ENCODE results near the gene UBA6.
A peak's percentile ranks its signal among the peaks of the same experiment; 100 is the strongest.
"Not testable (repeated sequence)": the region's sequence is repeated elsewhere in the genome, so short reads cannot be mapped to it uniquely, and the experiment has no call there.

Gene UBA6

DNA sequence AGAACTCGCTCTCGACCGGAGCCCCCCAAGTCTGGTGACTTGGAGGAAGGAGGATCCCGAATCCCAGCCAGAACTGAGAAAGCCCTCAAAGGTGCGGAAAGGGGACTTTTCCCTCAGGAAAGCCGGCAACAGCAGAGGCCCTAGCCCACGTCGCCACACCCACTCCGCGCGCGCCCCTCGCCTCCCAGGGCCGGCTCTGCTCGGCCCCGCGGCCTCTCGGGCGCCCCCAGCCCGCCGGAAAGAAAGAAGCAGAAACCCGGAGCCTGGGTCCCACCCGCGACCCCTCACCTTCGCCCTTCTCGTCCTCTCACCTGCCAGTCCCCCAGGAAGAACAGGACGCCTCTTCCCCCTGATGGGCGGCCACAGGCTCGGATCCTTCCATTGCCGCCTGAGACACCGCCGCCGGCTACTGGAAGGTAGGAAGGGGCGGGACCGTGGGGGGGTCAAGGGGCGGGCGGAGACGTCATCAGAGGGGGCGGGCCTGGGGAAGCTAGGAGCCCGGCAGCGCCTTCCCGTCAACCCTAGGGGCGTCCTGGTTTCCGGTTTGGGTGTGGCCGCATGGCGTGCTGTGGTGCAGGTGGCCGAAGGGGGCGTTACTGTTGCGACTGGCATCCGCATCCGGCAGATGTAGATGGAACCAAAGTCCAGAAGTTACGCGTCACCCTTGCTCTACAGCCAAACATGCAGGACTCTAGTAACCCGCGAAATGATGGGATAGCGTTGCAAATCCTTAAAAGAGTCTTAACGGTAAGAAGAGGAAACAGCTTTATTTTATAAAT is at the start of gene UBA6:
TSS of gene UBA6 (minus strand) at position 418 of the 779 bp plus-strand sequence. CDS start at position 382, 36 bp downstream.
- peak; percentile 98 for DNase-seq (ENCODE audit: low spot score)

DNA sequence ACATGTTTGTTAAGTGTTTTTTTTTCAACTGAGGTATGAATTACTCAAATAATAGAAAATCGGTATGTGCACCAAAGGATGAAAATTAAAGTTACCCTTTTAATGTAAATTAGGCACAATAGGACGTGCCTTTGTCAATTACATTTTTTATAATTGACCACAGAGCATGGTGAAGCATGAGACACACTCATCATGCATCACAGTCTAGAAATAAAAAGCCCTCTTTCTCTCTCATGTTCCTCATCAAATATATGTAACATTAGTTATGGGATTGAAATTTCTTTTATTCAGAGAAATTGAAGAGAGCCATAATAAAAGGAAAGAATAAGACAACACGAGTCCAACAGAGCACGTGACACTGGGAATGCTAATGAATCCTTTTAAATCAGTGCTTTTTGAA is 49.7 kb upstream of the UBA6 start:
- no peak for DNase-seq (ENCODE audit: low spot score)

GRCh38 chr4:67749286-67749685 is 48.3 kb upstream of the UBA6 start:
- DNase-seq (ENCODE audit: low spot score): no peak

GRCh38 chr4:67746797-67747495 is 46.0 kb upstream of the UBA6 start:
- peak; percentile 69 for DNase-seq (ENCODE audit: low spot score)

DNA sequence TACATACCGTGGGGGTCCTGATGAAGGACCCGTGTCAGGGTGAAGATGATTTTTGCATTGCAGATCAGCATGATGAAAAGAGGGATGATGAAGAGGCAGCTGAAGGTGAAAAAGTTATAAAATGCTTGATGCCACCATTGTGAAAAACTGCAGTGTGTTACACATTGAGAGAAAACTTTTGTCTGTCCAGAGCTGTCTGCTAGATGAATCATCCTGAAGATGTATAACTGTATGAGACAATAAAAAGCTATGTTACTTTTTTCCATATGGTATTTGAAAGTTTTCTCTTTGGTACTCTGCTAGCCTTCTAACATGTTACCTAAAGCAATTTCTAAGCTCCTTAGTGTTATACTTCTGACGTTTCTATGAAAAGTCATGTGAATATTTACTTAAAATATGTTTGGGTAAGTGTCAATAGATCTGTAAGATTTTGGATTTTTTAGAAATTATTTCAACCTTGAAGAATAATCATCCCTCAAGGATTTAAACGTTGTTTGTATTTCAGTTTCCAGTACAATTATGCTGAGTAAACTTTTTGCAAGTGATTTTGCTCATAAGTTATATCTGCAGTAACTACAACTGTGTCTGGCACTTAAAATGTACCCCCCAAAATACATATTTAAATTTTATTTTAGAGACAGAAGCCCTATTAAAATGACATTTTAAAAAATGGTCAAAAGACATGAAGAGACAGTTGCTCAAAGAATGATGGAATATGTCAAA is 43.8 kb upstream of the UBA6 start:
- DNase-seq (ENCODE audit: low spot score): peak; percentile 18

GRCh38 chr4:67743194-67743593 is 42.2 kb upstream of the UBA6 start:
- no peak for DNase-seq (ENCODE audit: low spot score)

DNA sequence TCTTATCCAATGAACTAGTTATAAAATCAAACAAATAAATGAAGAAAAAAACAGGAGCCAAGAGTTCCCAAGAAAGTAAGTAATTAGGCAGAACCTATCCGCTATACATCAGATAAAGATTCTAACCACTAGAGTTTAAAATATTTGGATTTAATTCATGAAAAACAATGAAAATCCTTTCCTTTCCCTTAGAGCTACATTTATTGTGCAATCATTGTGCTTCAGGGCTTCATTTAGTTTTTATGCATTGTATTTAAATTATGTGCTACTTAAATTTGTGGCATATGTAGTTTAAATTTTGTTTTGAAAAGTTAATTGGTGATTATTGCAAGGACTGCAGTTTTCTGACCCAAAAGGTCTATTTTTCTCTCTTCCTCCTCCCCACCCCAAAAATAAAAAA is 35.3 kb upstream of the UBA6 start:
- no peak for DNase-seq (ENCODE audit: low spot score)

GRCh38 chr4:67735325-67735724 is 34.4 kb upstream of the UBA6 start:
- no peak for DNase-seq (ENCODE audit: low spot score)

- DNase-seq (ENCODE audit: low spot score): not testable (repeated sequence)
These were observed 29.6 kb upstream of the UBA6 start for GRCh38 chr4:67730511-67730910.

DNA sequence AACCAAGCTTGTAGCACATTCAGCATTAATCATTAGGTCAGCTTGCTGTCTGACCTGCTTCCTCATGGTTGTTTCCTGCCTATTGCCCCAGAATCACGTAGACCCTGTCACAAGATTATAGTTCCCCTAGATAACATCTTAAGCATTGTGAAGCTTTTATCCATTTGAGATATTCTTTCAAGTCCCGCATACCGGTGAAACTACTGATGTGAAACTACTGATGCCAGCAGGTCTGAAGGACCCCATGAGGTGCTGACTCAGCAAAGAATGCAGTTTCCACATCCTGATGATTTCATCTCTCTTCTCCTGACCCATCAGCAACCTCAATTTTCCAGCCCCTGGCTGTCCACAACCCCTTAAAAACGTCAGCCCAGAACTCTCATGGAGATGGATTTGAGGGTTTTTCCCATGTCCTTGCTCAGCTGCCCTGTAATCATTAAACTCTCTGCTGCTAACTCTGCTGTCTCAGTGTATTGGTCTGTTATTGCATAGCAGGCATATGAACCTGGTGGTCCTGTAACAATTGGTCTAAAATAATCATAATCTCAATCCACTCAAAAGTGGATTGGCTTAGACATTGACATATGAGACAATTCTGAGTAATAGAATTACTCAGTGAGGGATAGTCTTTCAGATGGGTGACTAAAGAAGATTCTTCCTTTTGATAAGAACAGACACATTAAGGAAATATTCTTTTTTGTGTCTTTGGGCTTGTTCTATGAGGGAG is 26.3 kb upstream of the UBA6 start:
- peak; percentile 58 for DNase-seq (ENCODE audit: low spot score)

DNA sequence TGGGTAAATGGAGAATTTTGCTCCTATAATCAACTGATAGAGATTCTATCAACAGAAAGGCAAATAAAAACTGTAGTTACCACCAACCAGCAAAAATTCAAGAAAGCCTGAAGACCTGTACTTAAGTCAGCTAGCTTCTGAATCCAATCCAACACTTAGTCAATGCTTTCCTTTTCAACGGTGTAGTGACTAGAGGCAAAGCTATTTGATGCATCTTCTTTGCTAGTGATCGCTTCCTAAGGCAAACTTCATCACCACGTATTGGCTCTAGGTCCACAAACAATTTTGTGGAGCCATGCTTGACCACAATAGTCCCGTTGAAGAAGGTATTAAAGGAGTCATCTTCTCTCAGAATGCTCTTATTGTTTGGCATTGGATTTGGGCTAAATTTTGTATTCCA is 25.0 kb upstream of the UBA6 start:
- no peak for DNase-seq (ENCODE audit: low spot score)

- DNase-seq (ENCODE audit: low spot score): no peak
These were observed 24.2 kb upstream of the UBA6 start for GRCh38 chr4:67725132-67725531.

DNA sequence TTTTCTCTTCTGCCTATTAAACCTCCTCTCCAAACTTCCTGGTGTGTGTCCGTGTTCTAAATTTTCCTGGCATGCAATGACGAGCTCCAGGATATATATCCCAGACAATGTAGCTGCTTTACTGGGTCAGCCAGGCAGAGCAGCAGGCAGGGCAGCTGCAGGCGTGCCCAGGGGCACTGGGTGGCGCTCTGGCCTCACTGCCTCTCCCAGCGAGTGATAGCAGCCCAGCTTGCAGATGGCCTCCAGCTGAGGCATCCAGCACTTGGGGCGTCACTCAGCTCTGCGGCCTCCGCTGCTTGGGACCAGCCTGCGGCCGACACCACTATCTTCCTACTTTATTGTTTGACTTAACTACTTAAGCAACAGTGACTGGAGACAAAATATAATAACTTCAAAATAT is 23.0 kb upstream of the UBA6 start:
- DNase-seq (ENCODE audit: low spot score): no peak

DNA sequence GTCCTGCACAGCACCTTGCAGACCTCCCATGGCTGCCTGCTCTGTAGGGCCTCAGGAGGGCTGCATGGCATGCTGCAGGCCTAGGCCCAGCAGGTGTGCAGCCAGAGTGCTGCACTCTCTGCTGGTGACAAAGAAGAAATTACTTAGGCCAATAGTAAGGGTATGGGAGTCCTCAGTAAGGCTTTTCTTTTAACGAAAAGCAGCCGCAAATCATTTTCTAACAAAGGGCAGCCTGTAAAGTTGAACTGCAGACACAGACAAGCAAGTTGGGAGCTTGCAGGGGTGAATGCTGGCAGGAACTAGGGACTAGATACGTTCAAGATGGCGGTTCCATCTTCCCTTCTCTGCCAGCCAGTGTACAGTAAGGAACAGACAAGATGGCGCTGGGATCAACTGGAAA is 22.4 kb upstream of the UBA6 start:
- DNase-seq (ENCODE audit: low spot score): no peak

DNA sequence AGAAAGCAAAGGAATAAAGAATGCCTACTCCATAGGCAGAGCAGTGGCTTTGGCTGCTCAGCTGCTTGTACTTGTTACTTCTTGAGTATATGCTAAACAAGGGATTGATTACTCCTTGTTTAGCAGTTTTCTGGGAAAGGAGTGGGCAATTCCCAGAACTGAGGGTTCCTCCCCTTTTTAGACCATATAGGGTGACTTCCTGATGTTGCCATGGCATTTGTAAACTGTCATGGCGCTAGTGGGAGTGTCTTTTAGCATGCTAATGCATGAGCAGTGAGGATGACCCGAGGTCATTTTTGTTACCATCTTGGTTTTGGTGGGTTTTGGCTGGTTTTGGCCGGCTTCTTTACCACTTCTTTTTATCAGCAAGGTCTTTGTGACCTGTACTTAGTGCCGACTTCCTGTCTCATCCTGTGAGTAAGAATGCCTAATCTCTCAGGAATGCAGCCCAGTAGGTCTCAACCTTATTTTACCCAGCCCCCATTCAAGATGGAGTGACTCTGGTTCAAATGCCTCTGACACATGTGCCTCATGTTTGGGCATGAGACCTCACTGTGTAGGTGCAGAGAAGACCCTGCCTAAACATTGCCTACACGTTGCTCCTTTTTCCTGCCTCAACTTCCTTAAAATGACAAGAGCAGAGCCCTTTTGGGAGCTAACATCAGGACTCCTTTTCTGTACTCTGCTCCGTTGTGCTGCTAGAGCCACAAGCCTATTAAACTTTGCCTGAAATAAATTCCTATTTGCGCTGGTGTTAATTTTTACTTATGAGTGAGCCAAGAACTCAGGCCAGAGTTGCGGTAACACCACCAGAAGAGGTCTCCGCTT is 21.0 kb upstream of the UBA6 start:
- peak; percentile 78 for DNase-seq (ENCODE audit: low spot score)

DNA sequence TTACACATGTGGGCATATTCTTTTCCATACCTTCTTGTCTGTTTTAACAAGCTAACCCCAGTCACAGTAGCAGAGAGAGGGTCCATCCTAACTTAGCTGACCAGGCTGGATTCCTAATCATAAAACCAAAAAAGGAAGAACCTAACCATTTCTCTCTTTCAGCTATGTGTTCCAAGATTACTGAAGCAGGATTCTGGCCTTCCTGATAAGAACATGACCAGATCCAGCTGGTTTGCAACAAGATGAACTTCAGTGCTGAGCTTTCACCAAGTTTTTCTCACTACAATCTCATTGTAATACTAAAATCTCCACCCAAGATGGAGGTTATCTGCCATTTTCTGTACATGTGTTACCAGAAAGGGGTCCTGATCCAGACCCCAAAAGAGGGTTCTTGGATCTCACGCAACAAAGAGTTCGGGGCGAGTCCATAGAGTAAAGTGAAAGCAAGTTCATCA is 20.4 kb upstream of the UBA6 start:
- no peak for DNase-seq (ENCODE audit: low spot score)

DNA sequence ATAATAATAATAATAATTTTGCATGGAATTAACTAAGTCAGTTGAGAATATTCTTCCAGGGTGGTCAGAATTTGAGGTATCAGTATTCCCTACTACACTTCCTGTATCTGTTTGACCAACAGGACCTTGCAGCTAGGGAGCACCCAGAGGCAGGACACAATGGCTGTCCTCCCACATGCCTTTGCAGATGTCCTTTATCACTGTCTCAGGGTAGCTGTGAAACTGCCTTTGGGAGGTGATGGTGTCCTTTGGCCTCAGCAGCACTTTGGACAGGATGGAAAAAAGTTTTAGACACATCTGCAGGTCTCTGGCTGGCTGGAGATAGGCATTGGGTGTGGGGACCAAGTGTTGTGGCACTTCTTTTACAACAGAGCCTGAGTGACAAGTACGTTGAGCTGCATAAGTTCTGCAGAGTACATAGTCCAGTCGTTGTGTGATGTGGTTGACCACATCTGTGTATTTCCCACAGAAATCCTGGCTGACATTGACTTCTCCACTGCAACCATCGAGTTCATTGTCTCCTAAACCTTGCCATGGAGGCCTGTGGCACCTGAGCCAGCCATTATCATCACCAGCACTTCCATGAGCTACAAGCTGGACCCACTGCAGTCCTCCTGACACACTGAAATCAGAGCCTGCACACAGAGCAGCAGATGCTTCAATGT is 19.1 kb upstream of the UBA6 start:
- DNase-seq (ENCODE audit: low spot score): no peak

DNA sequence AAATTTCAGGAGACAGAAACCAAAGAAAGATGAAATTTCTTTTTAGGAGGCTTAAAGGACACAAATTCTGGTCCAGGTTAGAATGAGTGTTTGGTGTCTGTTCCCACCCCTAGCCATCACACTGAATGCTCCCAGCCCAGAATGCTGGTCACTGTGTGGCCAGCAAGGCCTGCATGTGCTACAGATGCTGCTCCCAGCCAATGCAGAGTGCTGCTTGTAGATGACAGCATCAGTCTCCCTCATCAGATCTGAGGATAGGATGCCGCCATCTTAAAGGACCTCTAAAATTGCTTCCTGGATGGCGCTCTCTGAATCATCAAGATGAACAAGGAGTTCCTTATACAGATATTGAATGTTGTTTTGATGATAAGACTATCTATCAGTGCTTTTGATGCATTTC is 17.9 kb upstream of the UBA6 start:
- no peak for DNase-seq (ENCODE audit: low spot score)

DNA sequence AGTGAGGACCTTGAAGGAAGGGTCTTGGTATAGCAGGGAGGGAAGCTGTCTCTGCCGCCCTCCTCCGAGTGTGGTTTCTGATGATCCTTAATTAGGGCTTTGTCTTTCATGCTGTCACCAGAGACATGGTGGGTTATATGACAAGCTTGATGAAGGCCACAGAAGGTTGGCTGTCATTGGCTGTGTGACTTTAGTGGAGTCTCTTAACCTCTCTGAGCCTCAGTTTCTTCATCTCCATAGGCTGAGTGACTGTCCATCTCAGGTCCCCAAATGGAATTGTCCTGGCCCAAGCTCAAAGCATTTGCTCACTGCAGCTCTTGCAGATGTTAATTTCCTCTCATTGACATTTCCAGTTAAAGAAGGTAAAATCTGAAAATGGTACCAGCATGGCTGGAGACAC is 16.6 kb upstream of the UBA6 start:
- DNase-seq (ENCODE audit: low spot score): no peak

DNA sequence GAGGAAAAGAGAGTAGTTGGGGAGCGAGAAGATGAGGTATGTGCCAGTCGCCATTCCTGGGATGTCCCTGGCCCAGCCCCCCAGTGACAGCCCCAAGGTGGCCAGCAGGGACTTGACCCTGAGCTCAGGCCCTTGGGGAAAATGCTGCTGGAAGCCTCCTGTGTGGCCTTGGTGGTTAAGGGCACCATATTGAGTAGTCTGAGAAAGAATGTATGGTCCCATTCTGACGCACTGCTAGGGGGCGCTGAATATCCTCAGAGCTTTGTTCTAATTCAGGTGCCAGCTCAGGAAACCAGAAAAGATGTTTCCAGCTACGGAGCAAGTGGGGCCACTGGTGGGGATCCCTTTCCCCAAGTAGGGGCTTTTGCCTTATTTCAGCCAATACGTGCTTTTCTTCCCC is 14.0 kb upstream of the UBA6 start:
- no peak for DNase-seq (ENCODE audit: low spot score)

DNA sequence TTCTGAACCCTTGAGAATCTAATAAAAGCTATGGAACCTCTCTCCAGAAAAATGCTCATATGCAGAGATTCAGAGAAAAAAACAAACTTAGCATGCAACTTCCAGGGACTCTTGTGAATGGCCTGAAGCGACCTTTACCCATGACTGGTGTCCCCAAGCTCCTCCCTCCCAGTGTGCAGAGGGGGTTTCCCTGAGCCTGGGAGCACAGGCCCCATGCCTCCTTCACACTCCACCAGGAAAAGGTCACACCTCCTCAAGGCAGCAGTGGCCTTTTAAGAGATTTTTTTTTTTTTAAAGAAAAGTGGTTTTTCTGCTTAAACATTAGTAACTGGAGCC is 13.3 kb upstream of the UBA6 start:
- DNase-seq (ENCODE audit: low spot score): no peak
